GM21737 (cell line): Measurements from ENCODE around the gene SPATA18.
A peak's percentile ranks its signal among the peaks of the same experiment; 100 is the strongest.

Source experiments
- ATAC-seq: cut with Tn5 transposase; IDR thresholded peaks from one replicate; pipeline ENCODE4 v1.9.1; 2021; ENCODE audit warnings: mild to moderate bottlenecking, moderate library complexity; ENCODE audit not compliant: unreplicated experiment

The SPATA18 gene, protein sequence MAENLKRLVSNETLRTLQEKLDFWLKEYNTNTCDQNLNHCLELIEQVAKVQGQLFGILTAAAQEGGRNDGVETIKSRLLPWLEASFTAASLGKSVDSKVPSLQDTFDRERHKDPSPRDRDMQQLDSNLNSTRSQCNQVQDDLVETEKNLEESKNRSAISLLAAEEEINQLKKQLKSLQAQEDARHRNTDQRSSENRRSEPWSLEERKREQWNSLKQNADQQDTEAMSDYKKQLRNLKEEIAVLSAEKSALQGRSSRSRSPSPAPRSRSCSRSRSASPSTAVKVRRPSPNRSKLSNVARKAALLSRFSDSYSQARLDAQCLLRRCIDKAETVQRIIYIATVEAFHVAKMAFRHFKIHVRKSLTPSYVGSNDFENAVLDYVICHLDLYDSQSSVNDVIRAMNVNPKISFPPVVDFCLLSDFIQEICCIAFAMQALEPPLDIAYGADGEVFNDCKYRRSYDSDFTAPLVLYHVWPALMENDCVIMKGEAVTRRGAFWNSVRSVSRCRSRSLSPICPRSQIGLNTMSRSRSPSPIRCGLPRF

DNA sequence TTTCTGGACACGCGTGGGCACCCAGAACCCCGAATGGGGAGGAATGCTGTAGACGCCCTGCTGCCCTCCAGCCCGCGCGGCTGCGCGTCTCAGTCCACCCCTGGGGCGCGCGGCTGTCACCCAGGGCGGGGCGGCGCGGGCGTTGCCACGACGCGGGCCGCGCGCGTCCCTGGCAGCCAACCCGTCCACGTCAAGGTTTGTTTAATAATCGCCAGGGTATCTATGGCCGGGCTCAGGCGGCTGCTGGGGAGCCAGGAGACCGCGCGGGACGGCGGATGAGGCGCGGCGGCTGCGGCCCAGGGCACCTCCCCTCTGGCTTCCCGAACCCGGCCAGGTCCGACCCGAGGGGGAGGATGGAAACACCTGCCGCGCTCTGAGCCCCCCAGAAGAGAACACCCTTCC lies at the start of gene SPATA18:
TSS of gene SPATA18 (plus strand) at position 92 of the 402 bp plus-strand sequence. CDS start 401 bp downstream, outside the sequence.
- ATAC-seq = no peak

DNA sequence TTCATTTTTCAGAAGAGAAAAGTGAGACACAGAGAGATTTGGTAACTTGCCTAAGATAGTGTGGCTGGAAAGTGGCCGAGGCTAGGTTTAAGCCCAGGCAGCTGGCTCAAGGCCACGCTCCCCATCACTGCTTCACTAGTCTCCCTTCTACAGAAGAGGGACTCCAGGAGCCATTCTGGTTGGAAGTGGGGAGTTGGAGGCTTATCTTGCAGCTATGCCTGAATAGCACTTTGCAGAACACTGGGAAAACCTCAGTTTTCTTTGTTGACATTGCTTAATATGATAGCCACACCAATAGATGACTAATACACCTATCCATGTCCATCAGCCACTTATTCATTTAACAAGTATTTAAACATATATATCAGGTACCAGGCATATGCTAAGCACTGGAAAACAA lies 49.5 kb upstream of the SPATA18 start:
- ATAC-seq = no peak

DNA sequence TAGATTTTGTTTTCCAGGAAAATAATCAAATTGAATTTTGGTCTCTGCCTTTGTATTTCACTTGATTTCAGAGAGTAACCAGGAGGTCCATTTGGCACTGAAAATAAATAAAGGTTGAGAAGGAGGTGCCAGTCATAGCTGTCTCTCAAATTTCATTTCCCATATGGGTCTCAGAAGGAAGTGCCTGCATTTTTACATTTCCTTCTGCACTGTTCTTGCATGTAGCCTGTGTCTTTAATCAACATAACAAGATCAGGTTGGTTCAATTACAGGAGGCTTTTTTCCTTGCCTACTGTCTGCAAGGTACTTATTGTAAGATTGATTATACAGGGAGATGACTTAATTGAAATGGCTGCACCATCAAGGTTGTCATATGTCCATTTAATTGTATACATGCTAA lies 46.7 kb upstream of the SPATA18 start:
- ATAC-seq = no peak

DNA sequence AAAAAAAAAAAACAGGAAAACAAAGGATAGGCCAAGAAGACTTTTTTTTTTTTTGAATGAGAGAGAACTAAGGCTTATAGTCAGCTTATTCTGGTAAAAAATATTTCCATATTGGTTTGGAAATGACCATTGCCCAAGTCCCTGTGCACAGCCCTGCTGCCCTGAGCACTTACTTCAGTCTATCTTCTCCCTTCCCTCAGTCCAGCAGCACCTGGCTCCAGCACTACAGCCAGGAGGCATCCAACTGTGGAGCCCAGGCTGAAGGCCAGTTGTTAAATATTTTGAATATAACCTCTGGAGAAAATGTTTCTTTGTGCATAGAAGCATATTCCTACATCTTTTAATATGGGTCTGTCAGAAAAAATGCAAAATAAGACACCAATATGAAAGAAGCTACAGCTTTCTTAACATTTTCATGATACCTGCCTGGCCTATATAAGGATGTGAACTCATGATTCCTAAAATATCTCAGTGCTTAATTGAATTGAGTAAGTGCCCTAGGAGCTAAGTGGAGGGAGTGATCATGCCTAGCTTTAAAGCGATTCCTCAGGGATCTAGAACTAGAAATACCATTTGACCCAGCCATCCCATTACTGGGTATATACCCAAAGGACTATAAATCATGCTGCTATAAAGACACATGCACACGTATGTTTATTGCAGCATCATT lies 45.4 kb upstream of the SPATA18 start:
- ATAC-seq = no peak

DNA sequence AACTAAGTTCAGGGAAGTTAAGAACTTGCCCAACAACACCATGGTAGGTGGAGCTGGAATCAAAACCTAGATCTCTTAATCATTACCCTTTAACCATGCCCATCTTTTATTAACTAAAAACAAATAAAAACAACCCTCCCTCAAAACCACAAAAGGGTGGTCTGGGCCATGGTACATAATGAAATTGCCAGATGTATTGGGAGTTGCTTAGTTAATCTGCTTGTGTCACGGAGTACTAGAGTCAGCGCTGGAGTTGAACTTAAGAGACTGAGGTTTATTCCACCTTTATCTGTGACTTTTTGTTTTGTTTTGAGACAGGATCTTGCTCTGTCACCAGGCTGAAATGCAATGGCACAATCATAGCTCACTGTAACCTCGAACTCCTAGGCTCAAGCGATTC lies 44.2 kb upstream of the SPATA18 start:
- ATAC-seq = no peak

DNA sequence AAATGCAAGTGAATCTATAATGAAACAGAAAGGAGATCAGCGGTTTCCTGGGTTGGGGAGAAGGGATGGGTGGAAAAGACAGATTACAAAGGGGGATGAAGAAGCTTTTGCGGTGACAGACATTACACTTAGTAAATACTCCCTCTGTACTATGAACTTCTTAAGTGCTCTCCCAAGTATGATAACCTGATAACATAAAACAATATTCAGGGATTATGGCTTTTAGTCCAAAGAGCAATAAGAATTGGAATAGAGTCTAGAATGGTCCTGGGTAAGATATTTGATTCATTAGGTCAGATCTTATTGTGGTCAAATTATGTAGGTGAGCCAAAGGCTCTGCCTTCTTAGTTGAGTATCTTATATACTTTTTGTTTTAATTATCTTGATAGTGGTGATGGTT lies 40.1 kb upstream of the SPATA18 start:
- no peak for ATAC-seq

DNA sequence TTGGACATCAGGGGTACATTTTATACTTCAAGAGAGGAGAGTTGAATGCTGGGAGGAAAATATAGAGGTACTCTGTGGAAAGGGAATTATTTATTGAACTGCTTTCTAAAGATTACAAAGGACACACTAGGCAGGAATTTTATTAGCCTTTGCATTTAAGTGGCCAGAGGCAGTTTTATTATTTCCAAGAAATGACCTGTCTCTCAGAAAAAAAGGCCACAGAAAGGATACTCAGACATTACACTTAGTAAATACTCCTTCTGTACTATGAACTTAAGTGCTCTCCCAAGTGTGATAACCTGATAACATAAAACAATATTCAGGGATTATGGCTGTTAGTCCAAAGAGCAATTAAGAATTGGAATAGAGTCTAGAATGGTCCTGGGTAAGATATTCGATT lies 38.5 kb upstream of the SPATA18 start:
- no peak for ATAC-seq

DNA sequence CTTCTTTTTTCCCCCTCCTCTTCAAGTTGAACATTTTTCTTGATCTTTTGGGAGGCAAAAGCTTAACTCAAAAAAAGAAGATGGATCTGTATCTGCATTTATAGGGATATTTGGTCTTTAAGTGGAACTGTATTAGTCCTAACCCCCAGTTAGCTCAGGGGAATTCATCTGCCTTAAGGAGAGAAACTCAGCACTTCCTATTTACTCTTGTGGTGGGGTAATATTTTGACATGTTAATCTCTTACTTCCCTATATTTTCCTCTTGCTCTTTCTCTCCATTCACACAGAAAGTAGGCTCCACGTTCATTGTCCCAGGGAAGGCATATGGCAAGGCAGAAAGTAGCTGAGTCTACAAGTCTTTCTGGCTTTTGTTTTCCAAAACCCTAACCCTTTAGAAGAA lies 36.2 kb upstream of the SPATA18 start:
- no peak for ATAC-seq

DNA sequence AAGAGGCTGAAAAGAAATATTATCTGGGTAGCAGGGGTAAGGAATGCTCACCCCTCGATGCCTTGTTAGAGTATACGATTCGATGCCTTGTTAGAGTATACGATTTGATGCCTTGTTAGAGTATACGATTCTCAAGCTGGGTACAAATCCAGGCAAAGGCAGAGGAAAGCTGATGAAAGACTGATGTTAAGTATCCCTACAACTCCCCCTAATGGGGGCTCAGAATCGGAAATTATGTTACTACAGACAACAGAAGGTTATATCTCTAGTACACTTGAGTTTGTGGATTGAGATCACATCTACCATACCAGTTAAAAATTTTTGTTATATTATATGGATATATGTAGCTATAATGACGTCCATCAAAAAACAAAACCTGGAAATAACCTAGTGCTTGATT lies 35.7 kb upstream of the SPATA18 start:
- no peak for ATAC-seq

DNA sequence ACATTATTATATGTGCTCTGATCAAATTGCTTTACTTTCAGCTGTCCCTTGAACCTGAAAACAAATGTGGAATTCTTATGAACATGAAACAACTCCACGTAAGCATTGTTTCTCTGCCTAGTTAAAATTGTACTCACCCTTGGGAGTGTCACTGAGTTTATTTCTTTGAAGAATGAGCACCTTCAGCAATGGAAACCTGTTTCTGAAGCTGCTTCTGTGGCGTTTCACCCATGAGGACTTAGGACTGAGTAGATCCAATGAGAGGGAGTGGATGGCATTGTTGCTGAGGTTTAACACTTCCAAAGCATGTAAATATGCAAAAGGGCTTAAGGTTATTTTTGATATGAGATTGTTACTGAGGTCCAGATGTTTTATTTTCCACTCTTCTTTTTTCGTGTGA lies 34.1 kb upstream of the SPATA18 start:
- no peak for ATAC-seq

DNA sequence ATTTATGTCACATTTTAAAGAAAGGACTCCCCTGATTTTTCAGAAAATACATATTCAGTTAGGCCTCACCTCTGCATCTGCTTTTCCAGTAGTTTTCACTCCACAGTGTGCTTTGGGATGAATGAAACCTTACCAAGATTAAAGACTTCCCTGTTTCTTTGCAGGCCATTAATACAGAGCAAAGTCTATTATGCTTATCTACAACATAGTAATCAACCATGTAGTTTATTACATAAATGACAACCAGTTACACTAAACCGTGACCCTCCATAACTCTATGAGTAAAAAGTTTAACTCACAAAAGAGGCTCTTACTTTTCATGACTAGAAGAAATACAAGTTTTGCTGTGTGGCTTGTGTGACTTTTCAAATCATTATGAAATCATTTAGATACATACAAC lies 33.3 kb upstream of the SPATA18 start:
- ATAC-seq = no peak

DNA sequence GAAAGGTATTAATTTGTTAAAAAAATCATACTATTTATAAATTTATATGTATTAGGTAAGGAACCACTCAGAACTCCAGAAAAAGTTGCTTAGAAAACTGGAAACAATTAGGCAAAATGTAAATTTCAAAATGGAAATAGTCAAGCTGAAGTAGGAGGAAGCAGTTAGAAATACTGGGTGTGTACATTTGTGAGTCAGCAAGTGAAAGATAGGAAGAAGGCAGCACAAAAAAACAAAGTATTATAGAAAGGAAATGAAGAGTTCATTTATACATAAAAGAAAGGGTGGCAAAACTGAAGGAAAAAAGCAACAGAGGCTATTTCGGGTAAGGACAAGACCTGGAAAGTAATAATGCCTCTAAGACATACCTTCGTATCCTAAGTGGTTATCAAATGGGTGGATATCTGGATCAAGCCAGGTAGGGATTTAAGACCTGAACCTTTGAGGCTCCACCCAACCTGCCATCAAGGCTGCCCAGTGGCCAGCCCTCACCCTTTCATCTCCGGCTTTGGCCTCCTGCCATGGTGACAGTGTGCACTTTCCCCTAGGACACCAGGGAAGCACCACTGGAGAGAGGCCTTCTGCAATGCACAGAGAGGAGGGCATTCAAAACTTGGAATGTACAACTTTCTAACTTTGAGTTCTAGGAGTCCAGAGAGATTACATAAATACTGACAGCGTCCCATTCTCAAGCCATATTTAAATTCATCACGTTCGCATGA lies 31.0 kb upstream of the SPATA18 start, which contains the start of gene LRRC66:
TSS of gene LRRC66 (minus strand) at position 428 of the 722 bp plus-strand sequence. CDS start 2,750 bp downstream, outside the sequence.
- no peak for ATAC-seq

DNA sequence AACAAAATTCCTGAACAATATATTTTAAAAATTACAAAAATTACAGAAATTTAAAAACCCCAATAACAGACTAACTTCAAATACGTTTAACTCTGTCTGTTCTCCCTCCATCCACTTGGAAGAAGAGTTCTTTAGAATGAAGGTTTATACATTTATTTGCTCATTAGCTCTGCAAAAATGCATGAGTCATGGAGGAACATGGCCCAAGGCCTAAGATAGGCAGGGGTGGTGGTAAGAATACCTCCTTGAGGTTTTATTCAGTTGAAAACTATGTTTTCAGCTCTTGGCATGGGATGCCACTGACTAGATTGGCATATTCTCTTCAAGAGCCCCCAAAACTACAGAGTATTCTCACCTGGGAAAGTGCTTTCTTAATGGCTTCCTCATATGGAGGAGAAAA lies 22.1 kb upstream of the SPATA18 start:
- no peak for ATAC-seq

DNA sequence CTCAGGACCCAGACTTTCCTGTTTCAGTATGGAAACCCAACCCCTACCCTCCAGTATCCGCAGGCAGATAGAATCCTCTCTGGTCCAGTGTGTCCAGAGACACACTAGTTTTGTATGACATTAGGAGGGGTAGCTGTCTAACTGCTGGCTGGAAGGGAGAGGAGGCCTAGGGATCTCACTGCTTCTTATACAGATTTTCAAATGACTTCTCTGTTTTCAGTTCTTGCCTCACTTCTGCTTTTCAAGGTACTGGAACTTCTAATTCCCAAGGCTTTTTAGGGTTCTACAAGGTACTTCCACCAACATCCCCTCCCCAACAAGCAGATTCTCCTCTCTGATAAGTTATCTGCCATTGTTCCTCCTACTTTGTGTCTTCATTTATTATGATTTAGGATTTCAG lies 19.1 kb upstream of the SPATA18 start:
- no peak for ATAC-seq

DNA sequence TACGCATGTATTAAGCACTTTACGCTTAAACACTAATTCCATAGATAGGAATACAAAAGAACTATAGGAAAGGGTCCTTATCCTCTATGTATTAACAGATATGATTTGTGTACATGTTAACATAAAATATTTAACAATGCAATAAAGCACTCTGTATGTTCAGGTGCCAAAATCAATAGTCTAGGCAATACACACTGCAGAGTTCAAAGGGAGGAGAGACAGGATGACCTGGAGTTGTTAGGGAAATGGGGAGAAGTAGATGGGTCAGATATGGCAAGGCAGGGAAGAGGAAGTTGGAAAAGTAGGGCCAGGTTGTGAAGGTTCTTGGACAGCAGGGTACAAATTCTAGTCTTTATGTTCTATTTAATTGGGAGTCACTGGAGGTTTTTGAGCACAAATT lies 15.9 kb upstream of the SPATA18 start:
- no peak for ATAC-seq

DNA sequence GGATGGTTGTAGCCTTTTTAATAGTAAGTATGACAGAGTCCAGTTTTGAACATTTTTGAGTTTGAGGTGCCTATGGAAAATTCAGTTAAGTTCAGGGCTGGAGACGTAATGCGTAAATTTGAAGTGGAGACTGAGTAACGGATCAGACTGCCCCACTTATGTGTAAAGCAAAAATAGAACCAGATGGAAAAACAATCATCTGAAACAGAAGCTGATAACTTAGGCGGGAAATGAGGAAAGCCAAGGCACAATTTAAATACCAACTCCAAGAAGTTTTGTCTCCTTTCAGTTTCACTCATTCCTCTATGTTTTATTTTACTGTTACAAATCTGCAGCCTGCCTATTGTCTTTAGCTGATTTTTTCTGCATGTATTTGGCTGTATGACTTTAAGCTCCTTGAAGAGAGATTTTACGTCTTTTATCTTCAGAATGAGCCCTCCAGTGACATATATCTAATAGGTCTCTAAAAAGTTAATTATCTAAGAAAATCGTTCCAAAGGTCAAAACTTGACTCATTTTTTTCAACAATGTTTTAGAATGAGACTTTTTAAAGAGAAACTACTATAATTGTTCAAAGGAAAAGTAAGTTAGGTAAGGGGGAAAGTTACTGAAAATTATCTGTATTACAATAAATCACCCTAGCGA lies 14.1 kb upstream of the SPATA18 start:
- no peak for ATAC-seq

DNA sequence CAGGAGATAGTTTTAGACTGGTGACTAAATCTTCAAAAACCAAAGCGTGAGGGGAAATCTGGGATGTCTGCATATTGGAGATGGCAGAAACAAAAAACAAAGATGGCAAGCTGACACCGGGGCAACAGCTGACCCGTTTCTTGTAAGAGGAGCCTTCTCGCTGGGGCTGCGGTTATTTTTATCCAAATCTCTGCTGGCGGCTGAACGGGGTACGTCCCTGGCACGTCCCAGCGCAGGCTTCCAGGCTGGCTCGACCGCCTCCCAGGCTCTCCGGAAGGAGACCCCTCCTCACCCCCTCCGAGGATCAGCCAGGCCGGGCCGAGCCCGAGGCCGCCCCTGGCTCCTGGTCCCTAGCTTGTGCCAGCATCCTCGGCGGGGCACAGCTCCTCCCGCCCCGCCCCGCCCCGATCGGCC lies 13.4 kb upstream of the SPATA18 start:
- ATAC-seq = peak; percentile 45

DNA sequence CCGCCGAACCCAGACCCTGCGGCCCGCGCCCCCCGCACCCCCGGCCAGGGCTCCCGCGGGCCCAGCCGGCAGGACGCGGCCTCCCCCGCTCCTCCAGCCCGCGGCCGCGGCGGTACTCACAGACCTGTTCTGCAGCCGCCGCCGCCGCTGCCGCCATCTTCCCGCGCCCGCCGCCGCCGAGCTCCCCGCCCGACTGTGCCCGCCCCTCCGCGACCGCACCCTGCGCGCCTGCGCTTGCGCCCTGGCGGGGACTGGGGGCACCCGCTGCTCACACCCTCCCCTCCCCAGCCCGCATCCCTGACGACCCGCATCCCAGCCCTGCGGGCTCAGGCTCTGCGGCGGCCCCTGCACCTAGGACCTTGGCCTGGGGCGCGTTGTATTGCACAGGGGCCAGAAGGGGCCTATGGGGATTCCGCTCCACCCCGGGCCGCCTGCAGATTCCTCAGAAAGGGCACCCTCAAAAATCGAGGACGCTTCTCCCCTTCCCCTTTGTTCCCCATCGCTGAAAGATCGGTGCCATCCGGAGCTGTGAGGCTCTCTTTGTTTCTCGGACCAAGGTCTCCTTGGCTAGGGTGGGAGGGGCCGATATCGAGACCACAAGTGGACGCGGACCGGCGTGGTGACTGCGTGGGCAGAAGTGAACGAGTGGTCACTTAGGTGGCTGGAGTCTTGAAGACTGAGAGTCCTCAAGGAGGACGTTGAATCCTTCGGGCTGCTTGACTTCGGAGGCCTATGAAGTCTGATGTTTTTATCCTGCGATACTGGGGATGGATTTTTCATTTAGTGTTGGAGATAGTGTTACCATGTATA lies 12.8 kb upstream of the SPATA18 start, which contains the start of gene SGCB:
TSS of gene SGCB (minus strand) at position 197 of the 810 bp plus-strand sequence. CDS start at position 157, 40 bp downstream.
- ATAC-seq = peak; percentile 94

DNA sequence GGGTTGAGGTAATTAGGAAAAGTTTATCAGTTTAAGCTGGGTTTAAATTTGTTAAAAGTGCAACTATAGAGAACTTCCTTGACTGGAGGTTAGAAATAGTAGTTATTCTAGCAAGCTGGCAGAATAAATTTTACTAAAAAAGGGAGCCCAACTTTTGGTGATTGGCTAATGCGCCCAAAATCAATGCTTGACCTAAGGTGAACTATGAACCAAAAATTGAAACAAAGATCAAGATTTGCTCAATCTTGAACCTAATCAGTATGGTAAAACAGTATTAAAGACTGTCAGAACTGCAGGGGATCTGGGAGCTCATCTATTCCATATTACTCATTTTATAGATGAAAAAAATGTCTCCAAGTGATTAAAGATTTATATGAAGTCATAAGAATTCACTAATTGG lies 6.1 kb upstream of the SPATA18 start:
- ATAC-seq = no peak

DNA sequence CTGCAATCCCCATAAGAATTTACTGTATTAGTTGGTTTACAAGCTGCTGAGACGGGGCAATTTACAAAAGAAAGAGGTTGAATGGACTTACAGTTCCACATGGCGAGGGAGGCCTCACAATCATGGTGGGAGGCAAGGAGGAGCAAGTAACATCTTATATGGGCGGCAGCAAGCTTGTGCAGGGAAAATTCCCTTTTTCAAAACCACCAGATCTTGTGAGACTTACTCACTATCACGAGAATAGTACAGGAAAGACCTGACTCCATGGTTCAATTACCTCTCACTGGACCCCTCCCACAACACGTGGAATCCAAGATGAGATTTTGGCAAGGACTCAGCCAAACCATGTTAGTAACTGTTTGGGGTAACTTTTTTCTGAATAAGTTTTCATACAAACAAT lies 1.8 kb upstream of the SPATA18 start:
- ATAC-seq = no peak
